LNCAP (cell line): ENCODE measurements around the gene KANSL3.

Source experiments
- TF ChIP-seq, protein P1 (sequence below): fragments of 450-650 bp; IDR thresholded peaks from 2 replicates; pipeline ENCODE4 v1.5.1; 2017; ENCODE audit warnings: mild to moderate bottlenecking

The KANSL3 gene

DNA sequence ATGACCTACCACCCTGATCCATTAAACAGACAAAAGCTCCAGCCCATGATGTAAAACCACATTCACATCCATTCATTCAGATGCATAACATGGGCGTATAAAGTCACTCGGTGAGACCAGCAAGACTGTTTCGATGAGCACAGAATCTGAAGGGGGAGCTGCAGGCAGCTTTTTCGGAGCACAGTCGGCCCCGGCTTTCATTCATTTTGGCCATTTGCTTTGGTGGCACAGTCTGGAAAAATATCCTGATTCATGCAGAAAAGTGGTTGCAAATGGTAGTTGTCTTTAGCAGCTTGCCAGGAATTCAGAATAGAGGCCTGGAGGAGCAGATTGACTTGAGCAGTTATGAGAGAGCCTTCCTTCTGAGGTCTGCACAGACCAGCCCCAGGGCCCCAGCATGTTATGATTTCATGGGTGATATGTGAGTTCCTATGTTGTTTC is 90.4 kb downstream of the KANSL3 start:
- TF ChIP-seq, protein P1, sequence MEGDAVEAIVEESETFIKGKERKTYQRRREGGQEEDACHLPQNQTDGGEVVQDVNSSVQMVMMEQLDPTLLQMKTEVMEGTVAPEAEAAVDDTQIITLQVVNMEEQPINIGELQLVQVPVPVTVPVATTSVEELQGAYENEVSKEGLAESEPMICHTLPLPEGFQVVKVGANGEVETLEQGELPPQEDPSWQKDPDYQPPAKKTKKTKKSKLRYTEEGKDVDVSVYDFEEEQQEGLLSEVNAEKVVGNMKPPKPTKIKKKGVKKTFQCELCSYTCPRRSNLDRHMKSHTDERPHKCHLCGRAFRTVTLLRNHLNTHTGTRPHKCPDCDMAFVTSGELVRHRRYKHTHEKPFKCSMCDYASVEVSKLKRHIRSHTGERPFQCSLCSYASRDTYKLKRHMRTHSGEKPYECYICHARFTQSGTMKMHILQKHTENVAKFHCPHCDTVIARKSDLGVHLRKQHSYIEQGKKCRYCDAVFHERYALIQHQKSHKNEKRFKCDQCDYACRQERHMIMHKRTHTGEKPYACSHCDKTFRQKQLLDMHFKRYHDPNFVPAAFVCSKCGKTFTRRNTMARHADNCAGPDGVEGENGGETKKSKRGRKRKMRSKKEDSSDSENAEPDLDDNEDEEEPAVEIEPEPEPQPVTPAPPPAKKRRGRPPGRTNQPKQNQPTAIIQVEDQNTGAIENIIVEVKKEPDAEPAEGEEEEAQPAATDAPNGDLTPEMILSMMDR: no peak

DNA sequence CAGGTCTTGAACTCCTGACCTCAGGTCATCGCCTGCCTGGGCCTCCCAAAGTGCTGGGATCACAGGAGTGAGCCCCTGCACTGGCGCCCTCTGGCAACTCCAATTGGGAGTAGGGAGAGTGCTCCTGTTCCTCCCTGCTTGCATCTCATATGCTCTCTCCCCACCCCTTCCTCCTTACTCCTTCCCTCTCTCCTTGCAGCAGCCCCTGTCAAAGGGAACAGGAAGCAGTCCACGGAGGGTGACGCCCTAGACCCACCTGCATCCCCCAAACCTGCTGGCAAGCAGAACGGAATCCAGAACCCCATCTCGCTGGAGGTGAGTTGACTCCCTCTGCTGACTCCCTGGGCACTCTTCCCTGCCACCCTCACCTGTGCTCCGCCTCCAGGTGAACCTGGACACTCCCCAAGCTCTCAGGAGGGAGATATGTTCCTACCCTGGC is 90.9 kb downstream of the KANSL3 start:
- TF ChIP-seq, protein P1: no peak

DNA sequence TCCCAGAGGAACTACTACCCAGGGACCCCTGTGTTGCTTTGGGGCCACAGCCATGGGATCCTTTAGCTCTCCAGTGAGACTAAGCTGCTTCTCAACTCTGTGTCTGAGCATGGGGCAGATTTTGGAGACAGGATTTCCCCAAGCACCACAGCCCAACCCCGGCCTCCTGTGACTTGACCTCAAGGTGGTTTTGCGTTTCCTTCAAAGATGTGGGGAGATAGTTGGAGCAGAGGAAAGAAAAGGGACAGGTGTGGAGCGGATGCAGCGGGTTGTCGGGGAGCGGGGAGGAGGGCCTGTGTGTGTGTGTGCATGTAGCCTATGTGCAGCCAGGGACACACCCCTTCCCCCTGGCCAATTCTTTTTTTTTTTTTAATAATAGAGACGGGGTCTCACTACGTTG is 91.3 kb downstream of the KANSL3 start:
- TF ChIP-seq, protein P1: no peak

DNA sequence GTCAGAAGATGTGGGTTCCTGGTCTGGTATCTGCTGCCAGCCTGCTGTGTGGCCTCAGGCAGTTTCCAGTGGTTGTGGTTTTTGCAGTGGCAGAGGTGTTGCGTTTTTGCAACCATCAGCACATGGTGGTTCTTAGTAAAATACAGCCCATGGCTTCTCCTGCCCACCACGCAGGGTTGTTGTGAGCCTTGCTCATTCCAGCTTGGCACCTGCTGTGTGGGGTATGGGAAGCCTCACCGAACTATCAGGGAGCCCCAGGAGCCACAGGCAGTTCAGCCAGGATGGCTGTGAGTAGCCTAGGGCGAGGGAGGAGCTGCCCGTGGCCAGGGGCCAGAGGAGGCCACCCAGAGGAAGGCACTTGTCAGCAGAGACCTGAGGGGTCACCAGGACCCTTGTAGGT is 91.8 kb downstream of the KANSL3 start:
- TF ChIP-seq, protein P1: no peak
